K562 (cell line): ENCODE results near the gene TXN2. TPM values are rescaled to one million over a fixed set of nuclear protein-coding genes. Genes with fewer than 3 reads are reported as not detected.

Source experiments
- CBX3 ChIP-seq, 2 experiments: IDR thresholded peaks; 1 replicate in 1 of 2; 2 replicates in 1 of 2; pipeline ENCODE4 v1.6.1; 2012; ENCODE audit warnings: inconsistent platforms in 2 of 2, low read length in 2 of 2, borderline replicate concordance in 1 of 2, control low read depth in 1 of 2
- CHAMP1 ChIP-seq: fragments of 450-650 bp; IDR thresholded peaks from 2 replicates; pipeline ENCODE4 v1.6.1; 2016; ENCODE audit warnings: mild to moderate bottlenecking
- EHMT2 ChIP-seq: fragments of 450-650 bp; IDR thresholded peaks from 2 replicates; pipeline ENCODE4 v1.6.1; 2018; ENCODE audit warnings: antibody characterized with exemption
- HLTF ChIP-seq: fragments of 450-650 bp; IDR thresholded peaks from 2 replicates; pipeline ENCODE4 v1.6.1; 2016
- POLR2A ChIP-seq: fragments of 450-650 bp; conservative IDR thresholded peaks from 2 replicates; pipeline ENCODE4 v1.6.1; 2016
- REST ChIP-seq, 2 experiments: fragments of 450-650 bp; formaldehyde crosslinking in 1 of 2; IDR thresholded peaks; 2 replicates each; pipeline versions ENCODE4 v1.4.0 to v1.6.1; 2014 to 2020; ENCODE audit warnings: mild to moderate bottlenecking in 2 of 2, borderline replicate concordance in 1 of 2, low read depth in 1 of 2
- SRF ChIP-seq, 2 experiments: fragments of 250-450, 450-650 bp in 1 of 2; sonication (Bioruptor Pico) in 1 of 2; sonication (generic) in 1 of 2; formaldehyde crosslinking; IDR thresholded peaks; 2 replicates each; pipeline versions ENCODE4 v1.5.0 to v1.5.1; 2020 to 2022; ENCODE audit warnings: mild to moderate bottlenecking in 1 of 2, missing genetic modification reagents in 1 of 2
- THAP7 ChIP-seq: fragments of 250-450 bp; sonication (Bioruptor Pico); IDR thresholded peaks from 2 replicates; pipeline ENCODE4 v1.5.0; 2021
- ZEB2 ChIP-seq: fragments of 450-650 bp; IDR thresholded peaks from 2 replicates; pipeline ENCODE4 v1.6.1; 2016
- ZNF175 ChIP-seq: fragments of 200-800 bp; sonication (Bioruptor generic); IDR thresholded peaks from 2 replicates; pipeline ENCODE4 v1.6.1; 2016; ENCODE audit warnings: low read depth, mild to moderate bottlenecking, missing genetic modification characterization, missing compliant biosample characterization
- ZNF398 ChIP-seq: fragments of 250-450 bp; sonication (Bioruptor Pico); IDR thresholded peaks from 2 replicates; pipeline ENCODE4 v1.8.0; 2021; ENCODE audit warnings: moderate library complexity, mild to moderate bottlenecking, inconsistent platforms
- ZNF445 ChIP-seq: fragments of 250-450 bp; sonication (Bioruptor Pico); IDR thresholded peaks from 2 replicates; pipeline ENCODE4 v1.4.0; 2020; ENCODE audit warnings: low read depth, mild to moderate bottlenecking, moderate library complexity
- ZNF584 ChIP-seq: fragments of 200-800 bp; sonication (Bioruptor generic); IDR thresholded peaks from 2 replicates; pipeline ENCODE4 v1.6.1; 2016; ENCODE audit warnings: low read depth, mild to moderate bottlenecking, missing genetic modification characterization, missing compliant biosample characterization
- polyA plus RNA-seq, 8 experiments: library from polyadenylated mRNA; depleted of rRNA in 4 of 8; stranded (reverse) in 5 of 8; unstranded in 3 of 8; fragments of >200 nt; fragmentation: Nextera tagmentation in 2 of 8; fragmentation: Illumina TruSeq in 1 of 8; extraction: Ambion mirVana in 2 of 8; extraction: Trizol in 1 of 8; gene quantifications; 2 replicates each; pipeline versions ENCODE4 v1.2.1 to v1.2.3, GENCODE V29; 2011 to 2014; ENCODE audit warnings: inconsistent platforms in 1 of 8, missing spikeins in 1 of 8
- total RNA-seq, 7 experiments: library from RNA; depleted of rRNA in 6 of 7; stranded (reverse); fragments of >200 nt in 6 of 7; fragmentation: Illumina TruSeq in 2 of 7; extraction: Trizol in 2 of 7; gene quantifications; 2 replicates each; pipeline versions ENCODE4 v1.2.1 to v1.2.3, GENCODE V29; 2011 to 2021; ENCODE audit warnings: low replicate concordance in 1 of 7

The TXN2 gene
- total and polyA plus RNA-seq, 9 of the 15 experiments (the other 6 are each of a cell fraction or from before 2014, with no cell fraction given): 48.5 to 399 (median 118) TPM

- TF ChIP-seq ZEB2: no peak
- TF ChIP-seq ZNF445 (CRISPR knock-in tag): no peak
- TF ChIP-seq SRF (CRISPR knock-in tag; IDR thresholded peaks at IDR 0.05): peak in 1 of 2 experiments; percentile 83; a peak in 2 of 4 replicates
- 0 out of 2 replicates have a peak, but pooled peaks have one; percentile 53 for TF ChIP-seq ZNF175
- TF ChIP-seq ZNF398 (CRISPR knock-in tag): no peak
- TF ChIP-seq POLR2A: peak; percentile 95
- no peak for TF ChIP-seq REST (IDR thresholded peaks at IDR 0.05; ENCODE audit: borderline replicate concordance)
- no peak for TF ChIP-seq REST (CRISPR knock-in tag; IDR thresholded peaks at IDR 0.05; ENCODE audit: low read depth)
- 0 out of 2 replicates have a peak, but pooled peaks have one; percentile 20 for TF ChIP-seq HLTF
- no peak for TF ChIP-seq ZNF584 (CRISPR knock-in tag)
- no peak for TF ChIP-seq EHMT2
- no peak for TF ChIP-seq CBX3 (IDR thresholded peaks at IDR 0.05; ENCODE audit: borderline replicate concordance in 1 of 2, low read length in 2 of 2)
- no peak for TF ChIP-seq THAP7 (CRISPR knock-in tag)
- no peak for TF ChIP-seq CHAMP1
Observed at GRCh38 chr22:36528795-36529751, 47.6 kb upstream of the TXN2 start, which contains the start of gene EIF3D (continued).
